SHP77 treated with DMSO at 0.1 percent for 48 hours (cell line): Measurements from ENCODE around the gene WASHC2C.
"Not testable (repeated sequence)": the region's sequence is repeated elsewhere in the genome, so short reads cannot be mapped to it uniquely, and the experiment has no call there.

ENCODE experiments used
- DNase-seq: peaks from one replicate; lab custom pipeline; 2025; lab: John Stamatoyannopoulos, UW

Gene WASHC2C

GRCh38 chr10:45726703-45727420, at the start of gene WASHC2C:
Gene WASHC2C, plus strand, starts transcription at chr10:45727266. Its CDS starts 52 bp downstream, at chr10:45727318.
- DNase-seq, result peak; percentile 0

GRCh38 chr10:45678467-45678866, 48.6 kb upstream of the WASHC2C start:
- not testable (repeated sequence) for DNase-seq

GRCh38 chr10:45710200-45710796, 16.8 kb upstream of the WASHC2C start:
- DNase-seq, result not testable (repeated sequence)

GRCh38 chr10:45711223-45711622, 15.8 kb upstream of the WASHC2C start:
- not testable (repeated sequence) for DNase-seq

GRCh38 chr10:45717053-45717452, 10.0 kb upstream of the WASHC2C start:
- not testable (repeated sequence) for DNase-seq

- not testable (repeated sequence) for DNase-seq
Observed at GRCh38 chr10:45717642-45718041, 9.4 kb upstream of the WASHC2C start.

GRCh38 chr10:45721503-45721902, 5.6 kb upstream of the WASHC2C start:
- not testable (repeated sequence) for DNase-seq

- DNase-seq, result not testable (repeated sequence)
Observed at GRCh38 chr10:45723851-45724250, 3.2 kb upstream of the WASHC2C start.

- not testable (repeated sequence) for DNase-seq
Observed at GRCh38 chr10:45727421-45727965, 427 bp downstream of the WASHC2C start.

GRCh38 chr10:45734449-45734848, 7.4 kb downstream of the WASHC2C start:
- not testable (repeated sequence) for DNase-seq

GRCh38 chr10:45734867-45735266, 7.8 kb downstream of the WASHC2C start:
- not testable (repeated sequence) for DNase-seq

GRCh38 chr10:45741559-45741958, 14.5 kb downstream of the WASHC2C start:
- not testable (repeated sequence) for DNase-seq

GRCh38 chr10:45742014-45742413, 14.9 kb downstream of the WASHC2C start:
- DNase-seq, result not testable (repeated sequence)

GRCh38 chr10:45751141-45751540, 24.1 kb downstream of the WASHC2C start:
- not testable (repeated sequence) for DNase-seq

GRCh38 chr10:45752210-45752609, 25.1 kb downstream of the WASHC2C start:
- not testable (repeated sequence) for DNase-seq

GRCh38 chr10:45753979-45754495, 27.0 kb downstream of the WASHC2C start:
- DNase-seq, result not testable (repeated sequence)

GRCh38 chr10:45755083-45755482, 28.0 kb downstream of the WASHC2C start:
- DNase-seq, result not testable (repeated sequence)

GRCh38 chr10:45756065-45756464, 29.0 kb downstream of the WASHC2C start:
- not testable (repeated sequence) for DNase-seq

- DNase-seq, result not testable (repeated sequence)
Observed at GRCh38 chr10:45757661-45758396, 30.8 kb downstream of the WASHC2C start.

GRCh38 chr10:45761622-45762021, 34.6 kb downstream of the WASHC2C start:
- not testable (repeated sequence) for DNase-seq

GRCh38 chr10:45763037-45763436, 36.0 kb downstream of the WASHC2C start:
- DNase-seq, result not testable (repeated sequence)

GRCh38 chr10:45768334-45768733, 41.3 kb downstream of the WASHC2C start:
- not testable (repeated sequence) for DNase-seq
